ENCODE measurements around the gene PHC2. TPM values are rescaled to one million over a fixed set of nuclear protein-coding genes. Genes with fewer than 3 reads are reported as not detected.

The PHC2 gene
- total and polyA plus RNA-seq, 2 of the 13 experiments (the other 11 are each of a cell fraction or from before 2014, with no cell fraction given), result 52.5 to 84.9 TPM

DNA sequence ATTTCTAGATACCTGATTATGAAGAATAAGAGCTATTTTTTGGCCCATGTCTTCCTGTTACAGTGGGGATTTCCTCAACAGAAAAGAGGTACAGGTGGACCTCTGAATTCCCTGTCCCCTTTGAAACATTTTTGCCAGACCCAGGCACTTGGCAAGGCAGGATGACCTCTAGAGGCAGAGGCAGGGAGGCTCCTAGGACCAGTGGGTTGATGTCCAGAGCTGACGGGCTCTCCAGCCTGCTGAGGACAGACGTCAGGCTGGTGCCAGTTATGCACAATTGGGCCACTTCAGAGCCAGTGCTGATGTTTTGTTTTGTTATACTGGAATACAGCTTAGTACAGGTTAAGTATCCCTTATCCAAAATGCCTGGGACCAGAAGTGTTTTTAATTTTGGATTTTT lies 91.5 kb downstream of the PHC2 start (continued):
- TF ChIP-seq ZNF550 (CRISPR knock-in tag; IDR thresholded peaks at IDR 0.05; ENCODE audit: borderline replicate concordance) (no peak), ZNF224 (CRISPR knock-in tag; IDR thresholded peaks at IDR 0.05) (no peak)
- TF ChIP-seq, protein P1, sequence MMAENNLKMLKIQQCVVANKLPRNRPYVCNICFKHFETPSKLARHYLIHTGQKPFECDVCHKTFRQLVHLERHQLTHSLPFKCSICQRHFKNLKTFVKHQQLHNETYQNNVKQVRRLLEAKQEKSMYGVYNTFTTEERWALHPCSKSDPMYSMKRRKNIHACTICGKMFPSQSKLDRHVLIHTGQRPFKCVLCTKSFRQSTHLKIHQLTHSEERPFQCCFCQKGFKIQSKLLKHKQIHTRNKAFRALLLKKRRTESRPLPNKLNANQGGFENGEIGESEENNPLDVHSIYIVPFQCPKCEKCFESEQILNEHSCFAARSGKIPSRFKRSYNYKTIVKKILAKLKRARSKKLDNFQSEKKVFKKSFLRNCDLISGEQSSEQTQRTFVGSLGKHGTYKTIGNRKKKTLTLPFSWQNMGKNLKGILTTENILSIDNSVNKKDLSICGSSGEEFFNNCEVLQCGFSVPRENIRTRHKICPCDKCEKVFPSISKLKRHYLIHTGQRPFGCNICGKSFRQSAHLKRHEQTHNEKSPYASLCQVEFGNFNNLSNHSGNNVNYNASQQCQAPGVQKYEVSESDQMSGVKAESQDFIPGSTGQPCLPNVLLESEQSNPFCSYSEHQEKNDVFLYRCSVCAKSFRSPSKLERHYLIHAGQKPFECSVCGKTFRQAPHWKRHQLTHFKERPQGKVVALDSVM (CRISPR knock-in tag; IDR thresholded peaks at IDR 0.05), result 0 out of 2 replicates have a peak, but pooled peaks have one; percentile 19

DNA sequence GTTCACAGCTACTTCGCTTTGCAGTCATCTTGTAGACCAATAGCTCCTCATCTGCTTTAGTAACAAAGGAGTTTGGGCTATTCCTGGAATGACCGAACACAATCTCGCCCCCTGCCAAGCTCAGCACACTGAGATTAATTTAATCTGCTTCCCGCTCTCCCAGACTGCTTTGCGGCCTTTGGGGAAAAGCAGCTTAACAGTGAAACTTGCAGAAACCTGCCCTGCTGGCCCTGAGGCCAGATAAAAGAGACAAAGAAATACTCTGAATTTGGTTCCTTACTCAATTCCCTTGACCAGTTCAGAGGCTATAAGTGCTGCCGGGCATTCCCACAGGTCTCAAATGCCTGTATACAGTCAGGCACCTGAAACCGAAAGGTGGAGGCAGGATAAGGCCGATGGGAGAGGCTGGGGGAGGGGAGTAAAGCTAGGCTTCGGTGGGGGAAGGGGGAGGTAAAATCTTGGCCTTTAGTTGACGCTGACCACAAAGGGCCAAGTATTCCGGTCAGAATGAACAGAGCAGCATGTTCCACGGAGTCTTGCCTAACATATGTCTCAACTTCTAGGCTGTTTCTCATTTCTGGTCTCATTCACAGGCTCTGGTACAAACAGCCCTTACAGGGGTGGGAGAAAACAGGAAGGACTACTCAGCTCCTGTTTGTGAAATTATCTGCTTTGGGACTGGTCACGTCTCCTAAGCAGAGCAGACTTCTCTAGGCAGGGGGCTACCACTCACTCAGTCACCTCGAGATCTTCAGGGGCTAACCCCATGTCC lies 92.3 kb downstream of the PHC2 start:
- no TSS peak for BruUV-seq (replicated peaks)
- 52% methylated on average over 14 of the region's 14 CpGs for WGBS (ENCODE audit: low lambda C conversion rate)
- Histone ChIP-seq H3K4me1 (ENCODE audit: insufficient read depth, low read length) (peaks cover 98% of the 10 kb centered on the region), H3K4me3 (replicated peaks in 1 of 3; ENCODE audit: insufficient read depth in 1 of 3, low read depth in 2 of 3, low read length in 3 of 3) (peak overlapping the region in 1 of 3 experiments; percentile 32; a peak in 1 of 6 replicates), H3K9me3 (ENCODE audit: low read length) (no peaks in the 10 kb centered on the region), H3K79me2 (ENCODE audit: insufficient read depth, low read length) (peaks cover 86% of the 10 kb centered on the region), H3K9ac (ENCODE audit: insufficient read depth, low read depth, low read length) (peak overlapping the region; percentile 38), H3K4me2 (ENCODE audit: low read depth, low read length) (peak overlapping the region; percentile 49), H4K20me1 (ENCODE audit: insufficient read depth, low read length) (peaks cover 78% of the 10 kb centered on the region), H3K27ac (ENCODE audit: extremely low read length, insufficient read depth, low read length) (peak overlapping the region; percentile 49), H3K36me3 (replicated peaks in 1 of 2; ENCODE audit: control insufficient read depth in 1 of 2, insufficient read depth in 2 of 2, low read length in 2 of 2) (peaks cover 4 to 13% of the 10 kb centered on the region in 2 experiments; a peak in 4 of 5 replicates), H2AFZ (ENCODE audit: low read length) (no peak overlapping the region), H3K27me3 (ENCODE audit: control insufficient read depth in 1 of 2, insufficient read depth in 2 of 2, low read length in 2 of 2) (no peaks in the 10 kb centered on the region)
- no peak for FAIRE-seq
- CTCF ChIA-PET (ENCODE audit: low intra/inter-chr PET ratio, low total read pairs), result no interaction called here
- ATAC-seq, result no peak
- in situ Hi-C loops (cut with HindIII; ENCODE audit: extremely low pct_ligation_motif_present, low pct_unique_long_range_greater_than_20kb) (no loop called here), intact Hi-C loops (cut with micrococcal nuclease; ENCODE audit: unreplicated experiment) (no loop called here)
- peak; percentile 28 for DNase-seq (ENCODE audit: low spot score)
- POLR2A ChIA-PET, result interaction anchor here (0.6 to 5.4 kb wide), 7 partner anchors 9 to 211 kb away, joined by 3 to 29 read pairs (median 4); partner anchors contain the start of gene A3GALT2
- TF ChIP-seq HOXA5 (CRISPR knock-in tag; IDR thresholded peaks at IDR 0.05) (no peak), ZNF672 (CRISPR knock-in tag; IDR thresholded peaks at IDR 0.05) (no peak), ZSCAN31 (CRISPR knock-in tag; IDR thresholded peaks at IDR 0.05; ENCODE audit: low read depth) (no peak), CHD4 (IDR thresholded peaks at IDR 0.05; ENCODE audit: borderline replicate concordance, low read length) (no peak), ZNF550 (CRISPR knock-in tag; IDR thresholded peaks at IDR 0.05; ENCODE audit: borderline replicate concordance) (no peak), ZNF782 (CRISPR knock-in tag; IDR thresholded peaks at IDR 0.05; ENCODE audit: borderline replicate concordance) (no peak), ETV5 (CRISPR knock-in tag; IDR thresholded peaks at IDR 0.05; ENCODE audit: borderline replicate concordance) (no peak), ISL2 (CRISPR knock-in tag; IDR thresholded peaks at IDR 0.05) (no peak), NCOA2 (CRISPR knock-in tag; IDR thresholded peaks at IDR 0.05) (0 out of 2 replicates have a peak, but pooled peaks have one; percentile 7), ZNF549 (CRISPR knock-in tag; IDR thresholded peaks at IDR 0.05) (no peak), ZNF432 (CRISPR knock-in tag; IDR thresholded peaks at IDR 0.05; ENCODE audit: borderline replicate concordance) (no peak)
- TF ChIP-seq, protein P2, sequence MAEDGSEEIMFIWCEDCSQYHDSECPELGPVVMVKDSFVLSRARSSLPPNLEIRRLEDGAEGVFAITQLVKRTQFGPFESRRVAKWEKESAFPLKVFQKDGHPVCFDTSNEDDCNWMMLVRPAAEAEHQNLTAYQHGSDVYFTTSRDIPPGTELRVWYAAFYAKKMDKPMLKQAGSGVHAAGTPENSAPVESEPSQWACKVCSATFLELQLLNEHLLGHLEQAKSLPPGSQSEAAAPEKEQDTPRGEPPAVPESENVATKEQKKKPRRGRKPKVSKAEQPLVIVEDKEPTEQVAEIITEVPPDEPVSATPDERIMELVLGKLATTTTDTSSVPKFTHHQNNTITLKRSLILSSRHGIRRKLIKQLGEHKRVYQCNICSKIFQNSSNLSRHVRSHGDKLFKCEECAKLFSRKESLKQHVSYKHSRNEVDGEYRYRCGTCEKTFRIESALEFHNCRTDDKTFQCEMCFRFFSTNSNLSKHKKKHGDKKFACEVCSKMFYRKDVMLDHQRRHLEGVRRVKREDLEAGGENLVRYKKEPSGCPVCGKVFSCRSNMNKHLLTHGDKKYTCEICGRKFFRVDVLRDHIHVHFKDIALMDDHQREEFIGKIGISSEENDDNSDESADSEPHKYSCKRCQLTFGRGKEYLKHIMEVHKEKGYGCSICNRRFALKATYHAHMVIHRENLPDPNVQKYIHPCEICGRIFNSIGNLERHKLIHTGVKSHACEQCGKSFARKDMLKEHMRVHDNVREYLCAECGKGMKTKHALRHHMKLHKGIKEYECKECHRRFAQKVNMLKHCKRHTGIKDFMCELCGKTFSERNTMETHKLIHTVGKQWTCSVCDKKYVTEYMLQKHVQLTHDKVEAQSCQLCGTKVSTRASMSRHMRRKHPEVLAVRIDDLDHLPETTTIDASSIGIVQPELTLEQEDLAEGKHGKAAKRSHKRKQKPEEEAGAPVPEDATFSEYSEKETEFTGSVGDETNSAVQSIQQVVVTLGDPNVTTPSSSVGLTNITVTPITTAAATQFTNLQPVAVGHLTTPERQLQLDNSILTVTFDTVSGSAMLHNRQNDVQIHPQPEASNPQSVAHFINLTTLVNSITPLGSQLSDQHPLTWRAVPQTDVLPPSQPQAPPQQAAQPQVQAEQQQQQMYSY (CRISPR knock-in tag; IDR thresholded peaks at IDR 0.05), result no peak

Measured in HepG2 (cell line).